GM19467 (cell line): Measurements from ENCODE around the gene TFDP1.
"Not testable (repeated sequence)": the region's sequence is repeated elsewhere in the genome, so short reads cannot be mapped to it uniquely, and the experiment has no call there.

Experiments used
- ATAC-seq: cut with Tn5 transposase; IDR thresholded peaks from one replicate; pipeline ENCODE4 v1.9.1; 2021; ENCODE audit warnings: mild to moderate bottlenecking, moderate library complexity; ENCODE audit not compliant: unreplicated experiment

The TFDP1 gene

GRCh38 chr13:113594066-113594821 lies 9.7 kb downstream of the TFDP1 start:
- not testable (repeated sequence) for ATAC-seq

GRCh38 chr13:113595131-113595530 lies 10.6 kb downstream of the TFDP1 start:
- no peak for ATAC-seq

DNA sequence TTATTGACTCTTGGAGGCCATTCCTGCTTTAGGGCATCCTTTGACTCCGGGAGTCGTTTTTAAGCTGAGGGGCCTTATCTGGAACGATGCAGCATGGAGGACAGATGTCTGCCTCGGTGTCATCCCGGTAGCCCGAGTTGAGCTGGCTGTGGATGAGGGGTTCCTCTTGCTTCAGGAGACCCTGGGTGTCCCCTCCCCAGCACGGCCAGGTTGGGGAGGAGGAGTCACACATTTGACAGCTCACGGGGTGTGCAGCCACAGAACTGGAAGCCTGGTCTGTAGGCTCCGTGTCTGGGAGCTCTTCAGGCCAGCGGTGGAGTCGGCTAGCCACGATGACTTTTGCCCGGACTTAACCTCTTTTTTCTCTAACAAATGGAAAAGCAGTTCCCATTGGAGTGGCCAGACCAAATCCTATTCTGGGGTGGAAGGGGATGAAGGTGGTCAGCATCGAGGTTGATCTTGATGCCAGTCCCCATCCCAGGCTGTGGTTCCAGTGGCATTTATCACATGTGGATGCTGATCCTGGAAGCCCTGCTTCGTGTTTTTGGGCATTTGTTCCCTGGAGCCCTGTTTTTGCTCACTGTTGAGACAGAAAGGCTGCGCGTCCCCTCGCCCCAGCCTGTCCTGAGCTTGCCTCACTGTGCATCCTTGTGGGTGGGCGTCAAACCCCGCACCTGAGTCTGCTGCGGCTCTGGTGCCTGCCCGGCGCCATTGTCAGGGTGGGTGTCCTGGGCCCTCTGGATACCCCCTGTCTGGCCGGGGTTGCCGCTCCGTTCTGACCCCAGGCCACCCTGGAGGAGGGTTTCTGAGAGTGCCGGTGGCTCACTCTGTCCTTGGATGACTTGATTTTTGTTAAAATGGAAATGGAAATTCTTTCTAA lies 12.0 kb downstream of the TFDP1 start:
- no peak for ATAC-seq

DNA sequence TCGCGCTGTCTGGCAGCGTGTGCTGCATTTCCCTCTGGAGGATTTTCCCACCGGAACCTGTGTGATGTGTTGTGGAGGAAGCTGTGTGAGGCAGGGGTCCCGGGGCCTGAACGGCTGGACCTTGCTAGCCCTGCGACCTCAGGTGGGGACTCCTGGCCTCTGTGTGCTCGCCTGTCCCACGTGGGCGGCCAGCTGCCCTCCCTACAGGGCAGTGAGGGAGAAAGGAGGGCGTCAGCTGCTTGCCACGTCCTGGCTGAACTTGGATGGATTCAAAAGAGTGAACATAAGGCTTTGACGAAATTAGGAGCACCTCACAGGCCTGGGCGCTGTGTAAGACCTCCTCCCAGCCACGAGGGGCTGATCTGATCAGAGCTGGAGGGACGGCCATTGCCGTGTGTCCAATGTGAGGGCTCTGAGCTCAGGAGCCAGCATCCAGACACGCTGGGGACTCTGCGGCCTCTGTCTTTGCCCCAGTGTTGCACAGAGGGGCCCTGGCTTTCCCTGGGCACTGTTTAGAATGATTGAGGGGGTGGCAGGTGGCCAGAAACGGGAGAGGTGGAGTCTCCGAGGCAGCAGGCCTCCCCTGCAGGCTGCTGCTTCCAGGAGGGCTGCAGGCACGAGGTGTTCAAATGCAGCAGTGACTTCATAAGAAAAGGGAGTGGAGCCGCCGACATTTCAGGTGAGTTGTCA lies 13.0 kb downstream of the TFDP1 start:
- no peak for ATAC-seq

DNA sequence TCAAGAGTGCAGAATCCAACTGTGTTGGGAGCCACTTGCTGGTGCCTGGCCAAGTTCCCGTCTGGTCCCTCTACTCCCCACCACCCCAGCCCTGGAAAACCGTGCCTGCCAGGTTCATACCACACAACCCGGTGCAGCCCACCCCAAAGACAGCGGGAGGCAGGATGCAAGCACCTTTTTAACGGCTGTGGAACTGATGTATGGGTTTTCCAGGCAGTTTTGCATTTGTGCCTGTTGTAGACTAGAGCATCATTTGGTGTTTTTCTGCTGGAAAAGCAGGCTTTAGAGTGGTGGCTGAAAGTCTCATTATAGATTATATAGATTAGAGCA lies 13.5 kb downstream of the TFDP1 start:
- ATAC-seq = no peak

DNA sequence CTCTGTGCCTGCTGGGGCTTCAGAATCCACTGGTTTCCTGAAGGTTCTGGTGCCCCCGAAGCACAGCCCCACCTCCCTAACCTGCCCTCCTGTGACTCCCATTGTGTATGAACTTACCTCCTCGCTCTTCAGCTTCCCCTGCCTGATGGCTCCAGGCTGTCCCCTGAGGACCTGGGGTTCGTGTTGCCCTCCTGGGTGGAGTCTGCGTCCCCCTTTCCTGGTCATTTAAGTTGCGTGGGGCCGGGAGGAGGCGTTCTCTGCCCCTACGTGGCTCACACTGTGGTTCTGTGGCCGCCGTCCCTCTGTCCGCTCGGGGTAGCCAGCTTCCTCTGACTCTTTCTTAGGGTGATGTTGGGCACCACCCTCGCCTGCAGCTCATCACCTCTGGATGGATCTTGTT lies 13.9 kb downstream of the TFDP1 start:
- ATAC-seq = no peak

DNA sequence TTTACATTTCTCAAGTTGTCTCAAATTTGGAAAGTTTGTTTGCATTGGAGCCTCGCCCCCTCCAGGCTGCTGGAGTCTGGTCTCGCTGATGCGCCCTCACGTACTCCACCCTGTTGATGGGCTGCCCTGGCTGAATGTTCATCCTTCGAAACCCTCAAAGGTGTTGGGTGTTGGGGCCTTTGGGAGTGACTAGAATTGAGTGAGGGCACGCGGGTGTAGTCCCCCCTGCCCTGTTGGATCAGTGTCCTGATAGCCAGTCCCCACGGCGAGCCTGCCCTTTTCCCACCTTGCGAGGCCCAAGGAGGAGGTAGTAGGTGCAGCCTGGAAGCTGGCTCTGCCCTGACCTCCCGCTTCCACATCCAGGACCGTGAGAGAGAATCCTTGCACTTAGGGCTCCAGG lies 14.8 kb downstream of the TFDP1 start:
- ATAC-seq = no peak

GRCh38 chr13:113601166-113602070 lies 16.9 kb downstream of the TFDP1 start:
- no peak for ATAC-seq

DNA sequence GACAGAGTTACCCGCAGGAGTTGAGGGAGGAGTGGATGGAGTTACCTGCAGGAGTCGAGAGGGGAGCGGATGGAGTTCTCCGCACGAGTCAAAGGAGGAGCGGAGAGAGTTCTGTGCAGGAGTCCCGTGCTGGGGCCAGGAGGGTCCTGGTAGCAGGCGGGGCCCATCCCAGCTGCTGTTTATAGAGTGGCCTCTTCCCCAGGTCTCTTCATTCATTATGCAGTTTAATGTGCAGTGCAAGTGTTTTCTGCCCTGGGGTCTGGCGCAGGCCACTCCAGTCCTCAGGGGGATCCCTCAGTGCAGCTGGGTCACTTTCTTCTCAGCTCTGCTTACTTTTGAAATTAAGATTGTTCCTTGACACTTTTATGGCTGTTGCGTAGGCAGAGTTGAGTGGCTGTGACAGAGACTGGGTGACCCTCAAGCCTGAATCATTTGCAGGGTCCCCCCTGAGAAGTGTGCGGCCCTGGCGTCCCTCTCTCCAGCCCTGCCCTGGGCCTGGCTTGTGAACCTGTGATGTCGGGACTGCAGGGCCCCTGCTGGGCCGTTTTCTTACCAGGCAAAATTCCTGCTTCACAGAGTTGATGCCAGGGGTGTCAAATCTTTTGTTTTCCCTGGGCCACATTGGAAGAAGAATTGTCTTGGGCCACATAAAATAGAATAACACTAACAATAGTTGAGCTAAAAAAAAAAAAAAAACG lies 17.9 kb downstream of the TFDP1 start:
- no peak for ATAC-seq

DNA sequence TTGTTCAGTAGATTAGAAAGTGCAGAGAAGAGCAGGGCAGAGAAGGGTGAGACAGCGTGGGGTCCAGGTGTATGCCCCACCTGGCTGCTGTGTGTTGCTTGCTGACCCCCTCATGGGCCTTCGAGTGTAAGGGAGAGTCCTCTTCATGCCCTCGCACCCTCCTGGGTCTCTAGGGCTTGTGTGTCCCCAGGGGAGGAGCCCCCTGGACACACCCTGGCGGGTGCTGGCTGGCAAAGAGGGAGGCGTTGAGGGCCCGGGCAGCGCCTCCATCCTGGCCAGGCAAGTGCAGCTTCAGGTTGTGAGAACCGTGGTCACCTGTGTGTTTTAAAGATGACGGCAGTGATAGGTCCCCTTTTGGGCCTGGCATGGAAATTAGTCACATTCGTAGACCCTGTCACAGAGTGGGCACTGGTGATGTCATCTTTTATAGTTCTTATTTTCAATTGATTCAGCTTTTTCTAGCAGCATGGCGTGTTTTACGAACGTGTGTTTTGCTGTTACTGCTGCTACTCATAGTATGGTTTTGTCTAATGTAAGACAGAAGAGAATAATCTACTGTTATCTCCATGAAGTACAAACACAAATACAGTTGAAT lies 18.7 kb downstream of the TFDP1 start:
- ATAC-seq = no peak

DNA sequence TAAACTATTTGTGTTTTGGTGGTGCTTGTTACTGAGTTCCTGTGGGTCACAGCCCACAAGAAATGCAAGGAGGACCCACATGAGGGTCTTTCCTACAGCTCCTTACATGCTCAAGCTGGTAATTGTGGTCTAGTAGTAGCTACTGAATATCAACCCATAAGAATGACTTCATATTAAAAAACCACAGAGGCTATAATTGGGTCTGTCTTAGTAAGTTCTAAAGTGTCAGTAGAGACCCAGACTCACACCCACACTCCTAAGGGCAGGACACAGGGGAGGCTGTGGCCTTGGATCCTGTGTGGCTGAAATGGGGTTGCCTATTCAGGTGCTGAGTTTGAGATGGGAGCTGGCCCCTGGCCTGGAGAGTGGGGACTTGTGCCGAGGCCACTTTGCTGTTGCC lies 19.6 kb downstream of the TFDP1 start:
- no peak for ATAC-seq

GRCh38 chr13:113605461-113605860 lies 20.9 kb downstream of the TFDP1 start:
- ATAC-seq = no peak

DNA sequence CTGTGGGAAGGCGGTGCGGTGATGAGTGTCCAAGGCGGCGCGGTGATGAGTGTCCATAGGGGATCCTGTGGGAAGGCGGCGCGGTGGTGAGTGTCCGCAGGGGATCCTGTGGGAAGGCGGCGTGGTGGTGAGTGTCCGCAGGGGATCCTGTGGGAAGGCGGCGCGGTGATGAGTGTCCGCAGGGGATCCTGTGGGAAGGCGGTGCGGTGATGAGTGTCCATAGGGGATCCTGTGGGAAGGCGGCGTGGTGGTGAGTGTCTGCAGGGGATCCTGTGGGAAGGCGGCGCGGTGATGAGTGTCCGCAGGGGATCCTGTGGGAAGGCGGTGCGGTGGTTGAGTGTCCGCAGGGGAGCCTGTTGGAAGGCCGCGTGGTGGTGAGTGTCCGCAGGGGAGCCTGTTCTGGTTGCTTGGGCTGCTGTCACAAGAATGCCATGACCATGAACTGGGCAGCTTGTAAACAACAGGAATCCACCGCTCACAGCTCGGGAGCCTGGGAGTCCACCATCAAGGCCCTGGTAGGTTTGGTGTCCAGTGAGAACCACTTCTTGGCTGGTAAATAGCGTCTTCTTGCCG lies 21.4 kb downstream of the TFDP1 start:
- no peak for ATAC-seq

DNA sequence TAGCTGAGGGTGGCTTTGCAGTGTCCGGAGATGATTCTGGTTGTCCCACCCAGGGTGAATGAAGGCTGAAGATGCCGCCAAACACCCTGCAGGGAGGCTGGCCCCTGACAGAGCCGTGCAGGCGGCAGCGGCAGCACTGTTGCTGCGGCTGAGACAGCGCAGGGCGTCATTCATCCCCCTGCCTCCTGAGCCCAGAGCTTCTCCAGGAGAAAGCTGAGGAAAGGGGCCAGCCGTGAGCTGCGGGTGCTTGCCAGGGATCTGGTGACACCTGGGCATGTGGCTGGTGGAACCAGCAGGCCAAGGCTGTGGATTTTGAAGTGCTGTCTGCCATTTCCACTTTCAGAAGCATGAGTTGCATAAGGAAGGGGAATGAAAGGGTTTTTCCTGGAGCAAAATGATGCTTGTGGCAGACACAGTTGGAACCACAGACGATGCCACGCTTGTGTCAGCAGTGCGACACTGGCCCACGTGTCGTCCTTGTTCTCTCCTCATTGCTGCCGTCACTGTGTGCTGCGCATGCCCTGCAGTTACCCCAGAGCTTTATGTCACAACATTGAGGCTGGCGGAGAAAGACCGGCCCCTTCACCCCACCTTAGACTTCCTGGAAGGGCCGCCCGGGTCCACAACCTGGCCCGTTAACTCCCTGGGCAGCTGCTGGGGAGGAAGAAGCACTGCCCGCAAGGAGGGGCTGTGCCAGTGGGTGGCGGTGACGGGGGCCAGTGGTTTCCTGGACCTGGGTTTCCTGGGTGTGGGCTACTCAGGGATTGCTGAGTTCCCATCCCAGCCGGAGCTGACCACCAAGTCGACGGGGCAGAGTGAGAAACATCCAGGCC lies 22.7 kb downstream of the TFDP1 start:
- ATAC-seq = no peak

DNA sequence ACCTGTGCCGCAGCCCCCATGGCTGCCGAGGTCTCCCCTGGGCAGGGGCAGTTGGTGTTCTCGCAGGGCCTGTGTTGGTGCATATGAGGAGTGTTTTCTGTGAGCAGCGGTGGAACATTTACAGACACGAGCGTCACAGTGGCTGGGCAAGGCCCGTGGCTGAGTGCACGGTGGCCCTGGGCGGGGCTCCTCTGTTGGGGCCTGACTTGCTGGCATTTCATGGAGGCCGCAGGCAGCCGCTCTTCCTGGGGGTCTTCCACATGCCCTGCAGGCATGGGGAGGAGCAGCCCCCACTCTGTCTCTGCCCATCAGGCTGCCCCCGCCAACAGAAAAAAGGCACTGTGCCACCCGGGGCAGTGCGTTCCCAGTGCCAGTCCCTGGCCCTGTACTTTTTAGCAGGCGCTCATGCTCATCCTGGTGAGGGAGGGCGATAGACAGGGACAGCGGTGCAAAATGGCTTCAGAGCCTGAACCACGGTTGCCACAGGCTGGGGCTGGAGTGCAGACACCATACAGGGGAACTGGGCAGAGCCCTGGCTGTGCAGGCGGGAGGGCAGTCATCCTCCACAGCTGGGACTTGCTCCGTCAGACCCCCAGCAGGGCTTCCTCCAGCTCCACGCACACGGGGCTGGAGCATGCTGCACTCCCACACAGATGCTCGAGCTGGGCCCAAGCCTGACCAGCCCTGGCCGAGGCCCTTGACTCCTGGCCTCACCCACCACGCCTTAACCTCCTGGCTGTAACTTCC lies 23.5 kb downstream of the TFDP1 start:
- no peak for ATAC-seq

DNA sequence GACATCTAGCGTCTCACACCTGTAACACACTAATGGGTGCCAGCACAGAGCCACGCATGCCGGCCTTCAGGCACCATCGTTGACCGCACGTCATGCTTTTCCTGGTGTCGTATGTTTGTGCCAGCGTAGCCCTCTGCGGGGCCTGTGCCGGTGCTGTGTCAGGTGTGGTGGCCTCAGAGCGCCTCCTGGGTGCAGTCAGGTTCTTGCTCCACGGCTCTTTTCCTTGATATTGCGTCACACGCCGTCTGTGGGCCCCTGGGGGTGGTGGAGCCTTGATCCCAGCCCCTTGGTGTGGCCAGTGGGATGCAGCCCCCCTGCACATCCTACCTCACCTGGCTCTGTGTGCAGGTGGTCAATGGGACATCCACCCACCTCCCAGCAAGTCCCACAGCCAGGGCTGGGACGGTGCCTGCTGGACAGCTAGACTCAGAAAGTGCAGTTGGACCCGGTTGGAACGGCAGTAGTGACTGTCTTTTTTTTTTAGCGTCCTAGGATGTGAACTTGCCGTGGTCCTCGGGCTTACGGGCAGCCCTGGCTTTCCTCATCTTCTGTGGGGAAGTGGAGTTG lies 24.5 kb downstream of the TFDP1 start:
- ATAC-seq = no peak

GRCh38 chr13:113609616-113610015 lies 25.1 kb downstream of the TFDP1 start:
- ATAC-seq = no peak
